Gastroesophageal sphincter (tissue), 3 donors: ENCODE data around the gene GATAD2A.
"Not testable (repeated sequence)": the region's sequence is repeated elsewhere in the genome, so short reads cannot be mapped to it uniquely, and the experiment has no call there.

Source experiments
- CTCF ChIP-seq, 4 experiments: fragments of 200-600 bp in 2 of 4; fragments of 450-650 bp in 2 of 4; sonication (generic) in 1 of 4; IDR thresholded peaks; one replicate each; pipeline ENCODE4 v1.5.1; 2017 to 2019; ENCODE audit warnings: antibody characterized with exemption in 4 of 4, mild to moderate bottlenecking in 2 of 4, moderate library complexity in 2 of 4
- EP300 ChIP-seq: sonication (generic); formaldehyde crosslinking; IDR thresholded peaks from one replicate; pipeline ENCODE4 v1.6.1; 2017; ENCODE audit warnings: antibody characterized with exemption, mild to moderate bottlenecking
- POLR2A ChIP-seq, 2 donors: fragments of 450-650 bp; IDR thresholded peaks; one replicate each; pipeline ENCODE4 v1.6.1; 2017; ENCODE audit warnings: antibody characterized with exemption in 2 of 2, mild to moderate bottlenecking in 2 of 2, moderate library complexity in 1 of 2
- POLR2AphosphoS5 ChIP-seq: sonication (generic); formaldehyde crosslinking; IDR thresholded peaks from one replicate; pipeline ENCODE4 v1.6.1; 2017; ENCODE audit warnings: antibody characterized with exemption

DNA sequence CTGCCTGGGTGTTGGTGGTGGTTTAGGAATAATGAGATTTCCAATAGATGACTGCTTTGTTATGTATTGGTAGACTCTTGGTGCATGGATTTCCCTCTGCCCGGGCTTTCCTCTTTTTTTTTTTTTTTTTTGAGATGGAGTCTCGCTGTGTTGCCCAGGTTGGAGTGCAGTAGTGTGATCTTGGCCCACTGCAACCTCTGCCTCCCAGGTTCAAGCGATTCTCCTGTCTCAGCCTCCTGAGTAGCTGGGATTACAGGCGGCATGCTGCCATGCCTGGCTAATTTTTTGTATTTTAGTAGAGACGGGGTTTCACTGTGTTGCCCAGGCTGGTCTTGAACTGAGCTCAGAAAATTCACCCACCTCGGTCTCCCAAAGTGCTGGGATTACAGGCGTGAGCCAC lies 11.1 kb upstream of the GATAD2A start:
- TF ChIP-seq CTCF (IDR thresholded peaks at IDR 0.05); EP300; POLR2A (IDR thresholded peaks at IDR 0.05); POLR2AphosphoS5: not testable (repeated sequence)
